ENCODE results near the gene CIAO2A.

DNA sequence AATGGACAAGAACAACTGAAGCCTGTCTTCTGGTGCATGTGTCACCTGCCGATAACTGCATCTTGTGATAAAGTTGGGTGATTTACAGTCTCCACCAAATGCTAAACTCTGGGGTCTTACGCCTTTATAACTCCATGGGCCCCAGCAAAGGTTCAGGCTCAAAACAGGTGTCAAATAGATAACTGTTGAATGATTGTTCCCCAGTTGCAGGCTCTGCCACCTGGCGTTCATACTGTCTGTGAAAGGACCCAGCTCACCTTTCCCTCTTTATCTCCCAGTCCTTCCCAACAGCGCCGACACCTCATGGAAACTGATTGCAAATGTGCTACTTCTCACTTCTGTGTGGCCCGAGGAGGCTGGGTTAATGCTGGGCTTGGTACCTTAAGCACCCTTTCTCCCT, 49.6 kb upstream of the CIAO2A start:
- TF ChIP-seq, protein P1, sequence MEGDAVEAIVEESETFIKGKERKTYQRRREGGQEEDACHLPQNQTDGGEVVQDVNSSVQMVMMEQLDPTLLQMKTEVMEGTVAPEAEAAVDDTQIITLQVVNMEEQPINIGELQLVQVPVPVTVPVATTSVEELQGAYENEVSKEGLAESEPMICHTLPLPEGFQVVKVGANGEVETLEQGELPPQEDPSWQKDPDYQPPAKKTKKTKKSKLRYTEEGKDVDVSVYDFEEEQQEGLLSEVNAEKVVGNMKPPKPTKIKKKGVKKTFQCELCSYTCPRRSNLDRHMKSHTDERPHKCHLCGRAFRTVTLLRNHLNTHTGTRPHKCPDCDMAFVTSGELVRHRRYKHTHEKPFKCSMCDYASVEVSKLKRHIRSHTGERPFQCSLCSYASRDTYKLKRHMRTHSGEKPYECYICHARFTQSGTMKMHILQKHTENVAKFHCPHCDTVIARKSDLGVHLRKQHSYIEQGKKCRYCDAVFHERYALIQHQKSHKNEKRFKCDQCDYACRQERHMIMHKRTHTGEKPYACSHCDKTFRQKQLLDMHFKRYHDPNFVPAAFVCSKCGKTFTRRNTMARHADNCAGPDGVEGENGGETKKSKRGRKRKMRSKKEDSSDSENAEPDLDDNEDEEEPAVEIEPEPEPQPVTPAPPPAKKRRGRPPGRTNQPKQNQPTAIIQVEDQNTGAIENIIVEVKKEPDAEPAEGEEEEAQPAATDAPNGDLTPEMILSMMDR (IDR thresholded peaks at IDR 0.05) = no peak
- TF ChIP-seq POLR2A (IDR thresholded peaks at IDR 0.05) = no peak
